AG09309 (cell line): ENCODE data around the gene OSBPL10.
A peak's percentile ranks its signal among the peaks of the same experiment; 100 is the strongest.
"Not testable (repeated sequence)": the region's sequence is repeated elsewhere in the genome, so short reads cannot be mapped to it uniquely, and the experiment has no call there.

ENCODE experiments used
- DNase-seq: peaks from one replicate; pipeline ENCODE4 v3.0.0-alpha.2; 2010; ENCODE audit warnings: low read depth
- H3K4me3 ChIP-seq: 2 replicates; pipeline ENCODE4 v1.5.1; 2011; ENCODE audit warnings: mild to moderate bottlenecking, low read depth, low read length, moderate library complexity; ENCODE audit not compliant: control insufficient read depth
- CTCF ChIP-seq: IDR thresholded peaks from 2 replicates; pipeline ENCODE4 v1.5.1; 2011; ENCODE audit warnings: mild to moderate bottlenecking, low read depth, low read length, inconsistent platforms; ENCODE audit not compliant: insufficient read depth, control insufficient read depth; ENCODE audit errors: missing control alignments

OSBPL10 gene

GRCh38 chr3:31993843-31994242 is 12.8 kb upstream of the OSBPL10 start:
- TF ChIP-seq CTCF = no peak
- no peak for DNase-seq

GRCh38 chr3:31992995-31993394 is 11.9 kb upstream of the OSBPL10 start:
- H3K4me3 ChIP-seq, DNase-seq: not testable (repeated sequence)

More at GRCh38 chr3:31993843-31994242, 12.8 kb upstream of the OSBPL10 start:
- H3K4me3 ChIP-seq = no peak overlapping the region

GRCh38 chr3:31988271-31988670 is 7.2 kb upstream of the OSBPL10 start:
- DNase-seq = no peak
- H3K4me3 ChIP-seq = no peak overlapping the region
- TF ChIP-seq CTCF = no peak

- TF ChIP-seq CTCF = no peak
- DNase-seq = no peak
Measured at GRCh38 chr3:31985831-31986230, 4.8 kb upstream of the OSBPL10 start.

GRCh38 chr3:31984321-31984720 is 3.3 kb upstream of the OSBPL10 start:
- H3K4me3 ChIP-seq = no peak overlapping the region
- no peak for TF ChIP-seq CTCF
- no peak for DNase-seq

More at GRCh38 chr3:31985831-31986230, 4.8 kb upstream of the OSBPL10 start:
- no peak overlapping the region for H3K4me3 ChIP-seq

GRCh38 chr3:31980530-31981205 is 394 bp downstream of the OSBPL10 start:
- H3K4me3 ChIP-seq = peak overlapping the region; percentile 99
- no peak for TF ChIP-seq CTCF
- DNase-seq = no peak

- no peak for DNase-seq
- no peak overlapping the region for H3K4me3 ChIP-seq
- no peak for TF ChIP-seq CTCF
Measured at GRCh38 chr3:31979001-31979697, 1.9 kb downstream of the OSBPL10 start.
